DND-41 (cell line): ENCODE measurements around the gene LRRC8E.
A peak's percentile ranks its signal among the peaks of the same experiment; 100 is the strongest.

ENCODE experiments used
- ATAC-seq: fragments of 200-7000 bp; cut with Tn5 transposase; 3 replicates; pipeline ENCODE4 v1.9.1; 2021; ENCODE audit warnings: low read depth; ENCODE audit not compliant: insufficient read depth
- DNase-seq: peaks from one replicate; pipeline ENCODE4 v3.0.0-alpha.2; 2020
- H2AFZ ChIP-seq: 2 replicates; pipeline ENCODE4 v1.6.0; 2012; ENCODE audit warnings: low read depth, low read length
- H3K27ac ChIP-seq: 2 replicates; pipeline ENCODE4 v1.5.1; 2012; ENCODE audit warnings: low read length, inconsistent platforms
- H3K27me3 ChIP-seq: fragments of 200-600 bp; sonication (generic); 2 replicates; pipeline ENCODE4 v1.6.0; 2012; ENCODE audit warnings: low read length, mild to moderate bottlenecking, inconsistent platforms; ENCODE audit not compliant: insufficient read depth, poor library complexity
- H3K36me3 ChIP-seq: 2 replicates; pipeline ENCODE4 v1.5.1; 2012; ENCODE audit warnings: low read length, inconsistent platforms; ENCODE audit not compliant: insufficient read depth
- H3K4me1 ChIP-seq: 2 replicates; pipeline ENCODE4 v1.5.1; 2012; ENCODE audit warnings: mild to moderate bottlenecking, low read length; ENCODE audit not compliant: insufficient read depth
- H3K4me2 ChIP-seq: 2 replicates; pipeline ENCODE4 v1.6.0; 2012; ENCODE audit warnings: mild to moderate bottlenecking, moderate library complexity, low read length, inconsistent platforms; ENCODE audit not compliant: insufficient read depth
- H3K4me3 ChIP-seq, 2 experiments: fragments of 200-600 bp in 1 of 2; shearing (Covaris generic) in 1 of 2; 2 replicates each; pipeline ENCODE4 v1.5.1; 2012 to 2016; ENCODE audit warnings: inconsistent platforms in 2 of 2, low read length in 2 of 2, mild to moderate bottlenecking in 2 of 2, low read depth in 1 of 2, moderate library complexity in 1 of 2
- H3K79me2 ChIP-seq: 2 replicates; pipeline ENCODE4 v1.6.0; 2012; ENCODE audit warnings: low read length, inconsistent platforms; ENCODE audit not compliant: insufficient read depth
- H3K9ac ChIP-seq: 2 replicates; pipeline ENCODE4 v1.6.0; 2012; ENCODE audit warnings: low read depth, mild to moderate bottlenecking, inconsistent platforms, low read length, moderate library complexity
- H3K9me3 ChIP-seq: 2 replicates; pipeline ENCODE4 v1.5.1; 2012; ENCODE audit warnings: low read length, moderate library complexity, mild to moderate bottlenecking, inconsistent platforms; ENCODE audit not compliant: insufficient read depth, severe bottlenecking
- H4K20me1 ChIP-seq: 2 replicates; pipeline ENCODE4 v1.6.0; 2012; ENCODE audit warnings: low read length; ENCODE audit not compliant: insufficient read depth
- CTCF ChIP-seq: IDR thresholded peaks from 2 replicates; pipeline ENCODE4 v1.5.1; 2012; ENCODE audit warnings: borderline replicate concordance, low read length, moderate library complexity, mild to moderate bottlenecking; ENCODE audit not compliant: poor library complexity, severe bottlenecking; ENCODE audit errors: extremely low read depth
- EZH2 ChIP-seq: IDR thresholded peaks from 3 replicates; pipeline ENCODE4 v1.6.1; 2012; ENCODE audit warnings: borderline replicate concordance, low read depth, mild to moderate bottlenecking, moderate library complexity, low read length, inconsistent platforms; ENCODE audit not compliant: severe bottlenecking

LRRC8E gene

GRCh38 chr19:7940841-7941240, 52.5 kb downstream of the LRRC8E start:
- no peaks in the 10 kb centered on the region for H3K9me3 ChIP-seq
- peaks cover 44% of the 10 kb centered on the region for H3K4me1 ChIP-seq
- H3K4me3 ChIP-seq = no peak overlapping the region
- ATAC-seq (no peak), DNase-seq (no peak)
- H3K27ac ChIP-seq = no peak overlapping the region
- peak overlapping the region; percentile 18; the same call in 1 of the 2 replicates for H3K9ac ChIP-seq
- H3K36me3 ChIP-seq = peaks cover 57% of the 10 kb centered on the region
- peaks cover 64% of the 10 kb centered on the region for H3K79me2 ChIP-seq
- TF ChIP-seq EZH2 = no peak
- no peak for TF ChIP-seq CTCF
- H3K27me3 ChIP-seq = no peaks in the 10 kb centered on the region
- peak overlapping the region; percentile 92 for H3K4me2 ChIP-seq
- peaks cover 32% of the 10 kb centered on the region for H4K20me1 ChIP-seq
- no peak overlapping the region for H2AFZ ChIP-seq

GRCh38 chr19:7941895-7942596, 53.7 kb downstream of the LRRC8E start:
- Histone ChIP-seq H3K4me1 (peaks cover 44% of the 10 kb centered on the region), H3K4me3 (peak overlapping the region; percentile 94 to 97; a peak in 3 of 4 replicates), H3K27ac (peak overlapping the region; percentile 92), H4K20me1 (peaks cover 28% of the 10 kb centered on the region), H3K9me3 (no peaks in the 10 kb centered on the region), H2AFZ (no peak overlapping the region), H3K9ac (peak overlapping the region; percentile 96), H3K27me3 (no peaks in the 10 kb centered on the region), H3K36me3 (peaks cover 46% of the 10 kb centered on the region), H3K4me2 (peak overlapping the region; percentile 92), H3K79me2 (peaks cover 64% of the 10 kb centered on the region)
- ATAC-seq (no peak), DNase-seq (no peak)
- TF ChIP-seq CTCF = no peak
- TF ChIP-seq EZH2 = no peak

GRCh38 chr19:7942981-7943443, 54.7 kb downstream of the LRRC8E start:
- TF ChIP-seq EZH2 (no peak), CTCF (no peak)
- Histone ChIP-seq H3K27ac (peak overlapping the region; percentile 92), H3K27me3 (no peaks in the 10 kb centered on the region), H3K9me3 (no peaks in the 10 kb centered on the region), H3K9ac (peak overlapping the region; percentile 96), H3K36me3 (peaks cover 37% of the 10 kb centered on the region), H3K4me1 (peaks cover 44% of the 10 kb centered on the region), H3K4me2 (peak overlapping the region; percentile 92), H3K79me2 (peaks cover 59% of the 10 kb centered on the region), H2AFZ (peak overlapping the region; percentile 88), H3K4me3 (peak overlapping the region; percentile 94 to 97), H4K20me1 (peaks cover 24% of the 10 kb centered on the region)
- DNase-seq = no peak
- peak; percentile 15; the same call in 1 of the 3 replicates for ATAC-seq
